ENCODE data around the gene VSIG10L. TPM values are rescaled to one million over a fixed set of nuclear protein-coding genes. Genes with fewer than 3 reads are reported as not detected.

The VSIG10L gene
- total RNA-seq, 1 experiment from 2014 or later = 4.6 TPM

- ATAC-seq = no peak
- H3K36me3 ChIP-seq (ENCODE audit: control insufficient read depth in 1 of 2, insufficient read depth in 2 of 2, low read length in 2 of 2) = no peaks in the 10 kb centered on the region
- RAD21 ChIA-PET (ENCODE audit: low non-redundant PET in 1 of 2, low total read pairs in 2 of 2, uncharacterized antibody in 2 of 2, unreplicated experiment in 2 of 2) = no interaction called here
- DNase-seq (ENCODE audit: low read depth, low spot score) = no peak
- BruUV-seq (replicated peaks) = no TSS peak
- H3K4me2 ChIP-seq (ENCODE audit: low read length) = no peak overlapping the region
- H3K9me3 ChIP-seq (ENCODE audit: control insufficient read depth in 1 of 2, insufficient read depth in 1 of 2, low read depth in 1 of 2, low read length in 2 of 2) = no peaks in the 10 kb centered on the region
- H3K4me1 ChIP-seq (ENCODE audit: control insufficient read depth in 1 of 2, insufficient read depth in 2 of 2, low read length in 2 of 2) = peaks cover 28 to 33% of the 10 kb centered on the region in 2 experiments
- intact Hi-C loops (cut with micrococcal nuclease) = no loop called here
- no peaks in the 10 kb centered on the region for H3K9me2 ChIP-seq (ENCODE audit: insufficient read depth)
- H3K79me2 ChIP-seq (ENCODE audit: insufficient read depth, low read length) = peaks cover 34% of the 10 kb centered on the region
- no peak overlapping the region for H3K9ac ChIP-seq (ENCODE audit: low read length)
- CTCF ChIA-PET = interaction anchor here (1.7 kb wide), 1 partner anchor 19 kb away, joined by 6 read pairs; no protein-coding TSS in a partner anchor
- H3K27ac ChIP-seq (ENCODE audit: low read depth, low read length) = no peak overlapping the region
- H3K27me3 ChIP-seq (ENCODE audit: insufficient read depth, low read length) = no peaks in the 10 kb centered on the region
- POLR2A ChIA-PET = no interaction called here
- TF ChIP-seq YY1 (IDR thresholded peaks at IDR 0.05; ENCODE audit: extremely low read depth, insufficient replicate concordance, low read depth, low read length) (no peak), SIN3A (IDR thresholded peaks at IDR 0.05; ENCODE audit: low read depth) (no peak), ZFX (IDR thresholded peaks at IDR 0.05) (no peak), ZBTB33 (IDR thresholded peaks at IDR 0.05; ENCODE audit: extremely low read depth, insufficient replicate concordance, low read length) (no peak), FOSL1 (IDR thresholded peaks at IDR 0.05; ENCODE audit: low read depth) (no peak), TCF7L2 (IDR thresholded peaks at IDR 0.05; ENCODE audit: borderline replicate concordance, extremely low read depth, insufficient read depth, insufficient read length) (no peak), SP1 (IDR thresholded peaks at IDR 0.05; ENCODE audit: low read depth) (no peak), ELF1 (IDR thresholded peaks at IDR 0.05; ENCODE audit: borderline replicate concordance, low read depth) (no peak), ZNF274 (IDR thresholded peaks at IDR 0.05; ENCODE audit: low read depth, low read length) (no peak), SRF (IDR thresholded peaks at IDR 0.05; ENCODE audit: low read depth) (no peak), REST (IDR thresholded peaks at IDR 0.05; ENCODE audit: low read depth) (no peak), POLR2A (IDR thresholded peaks at IDR 0.05; ENCODE audit: borderline replicate concordance, extremely low read depth, insufficient read depth, insufficient read length) (no peak), CEBPB (IDR thresholded peaks at IDR 0.05; ENCODE audit: low read depth) (no peak), EZH2 (IDR thresholded peaks at IDR 0.05) (no peak), MAX (IDR thresholded peaks at IDR 0.05) (no peak), EZH2phosphoT487 (IDR thresholded peaks at IDR 0.05; ENCODE audit: borderline replicate concordance) (no peak), CBX3 (IDR thresholded peaks at IDR 0.05; ENCODE audit: low read depth) (no peak), POLR2AphosphoS5 (IDR thresholded peaks at IDR 0.05; ENCODE audit: low read depth, low read length) (no peak)
- H4K20me1 ChIP-seq (ENCODE audit: insufficient read depth) = no peaks in the 10 kb centered on the region
- no peak overlapping the region for H3K4me3 ChIP-seq (replicated peaks in 1 of 2; ENCODE audit: low read depth in 1 of 2, low read length in 2 of 2)
- no peak overlapping the region for H2AFZ ChIP-seq (ENCODE audit: low read depth, low read length, poor library complexity, severe bottlenecking)
Observed at GRCh38 chr19:51357952-51358351, 16.0 kb upstream of the VSIG10L start.

Measured in HCT116 (cell line).